Mucosa of descending colon (tissue), 3 donors: ENCODE data around the gene ARHGAP26. TPM values are rescaled to one million over a fixed set of nuclear protein-coding genes. Genes with fewer than 3 reads are reported as not detected.

Source experiments
- ATAC-seq: fragments of 200-7000 bp; cut with Tn5 transposase; one replicate; pipeline ENCODE4 v1.9.1; 2020; ENCODE audit warnings: mild to moderate bottlenecking, moderate library complexity
- DNase-seq, 3 donors: peaks; one replicate each; pipeline ENCODE4 v3.0.0-alpha.2; 2020
- H3K36me3 ChIP-seq: fragments of 200-600 bp; one replicate; pipeline ENCODE4 v1.8.0; 2021; ENCODE audit warnings: low read depth, mild to moderate bottlenecking
- H3K4me1 ChIP-seq: fragments of 200-600 bp; one replicate; pipeline ENCODE4 v1.8.0; 2021; ENCODE audit warnings: low read depth, mild to moderate bottlenecking
- H3K4me3 ChIP-seq: fragments of 200-600 bp; one replicate; pipeline ENCODE4 v1.8.0; 2021; ENCODE audit warnings: mild to moderate bottlenecking
- H3K9me3 ChIP-seq: fragments of 200-600 bp; one replicate; pipeline ENCODE4 v1.8.0; 2021; ENCODE audit warnings: mild to moderate bottlenecking
- intact Hi-C, 2 donors: fragments of 100-400 bp; cut with DNase I in 1 of 2; cut with micrococcal nuclease in 1 of 2; formaldehyde crosslinking; loops; one replicate each; pipeline versions ENCODE4 v1.11.0 to v1.11.1; 2022; cut with DNase I, micrococcal nuclease
- total RNA-seq, 3 donors: library from RNA; stranded (reverse); fragmentation: NEBNext Ultra II Directional in 2 of 3; extraction: Animal tissue kit (Norgen Biotek cat#: 25700) in 2 of 3; gene quantifications; one replicate each; pipeline versions ENCODE4 v1.2.1 to v1.2.4, GENCODE V29; 2021 to 2023
- TF ChIP-seq, protein P1 (sequence below): fragments of 200-600 bp; IDR thresholded peaks from one replicate; pipeline ENCODE4 v1.8.0; 2022; ENCODE audit warnings: antibody characterized with exemption, mild to moderate bottlenecking
- donor health status: DM: no; HTN: no; CAD: no; lungs with moderate emphysema.
- donor health status: DM: no; HTN: no; CAD: no.
- donor health status: DM: no; HTN: yes; CAD: no.

Gene ARHGAP26
- total RNA-seq, 3 donors from 2014 or later, result 52.9 to 96.0 (median 67.8) TPM

DNA sequence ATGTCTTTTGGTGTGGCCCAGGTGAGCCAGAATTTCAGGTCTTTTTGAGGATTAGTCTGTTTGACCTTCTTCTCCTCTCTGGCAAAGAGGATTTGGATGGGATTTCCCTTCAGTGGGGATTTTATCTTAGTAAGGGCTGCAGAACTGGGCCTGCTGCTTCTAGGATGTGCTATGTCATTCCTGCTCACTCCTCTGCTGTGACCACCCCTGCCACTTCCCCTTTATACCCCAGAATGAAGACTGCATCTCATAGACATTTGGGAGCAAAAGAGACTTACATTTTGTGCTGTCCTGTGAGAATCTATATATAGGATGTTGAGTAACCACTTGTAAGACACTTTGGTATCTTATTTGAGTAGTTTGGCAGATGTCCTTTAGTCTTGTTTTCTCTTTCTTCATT is 76.2 kb downstream of the ARHGAP26 start:
- Histone ChIP-seq H3K4me3 (no peak overlapping the region), H3K9me3 (no peaks in the 10 kb centered on the region), H3K36me3 (no peaks in the 10 kb centered on the region), H3K4me1 (peaks cover 36% of the 10 kb centered on the region)
- DNase-seq, result no peak
- TF ChIP-seq, protein P1, sequence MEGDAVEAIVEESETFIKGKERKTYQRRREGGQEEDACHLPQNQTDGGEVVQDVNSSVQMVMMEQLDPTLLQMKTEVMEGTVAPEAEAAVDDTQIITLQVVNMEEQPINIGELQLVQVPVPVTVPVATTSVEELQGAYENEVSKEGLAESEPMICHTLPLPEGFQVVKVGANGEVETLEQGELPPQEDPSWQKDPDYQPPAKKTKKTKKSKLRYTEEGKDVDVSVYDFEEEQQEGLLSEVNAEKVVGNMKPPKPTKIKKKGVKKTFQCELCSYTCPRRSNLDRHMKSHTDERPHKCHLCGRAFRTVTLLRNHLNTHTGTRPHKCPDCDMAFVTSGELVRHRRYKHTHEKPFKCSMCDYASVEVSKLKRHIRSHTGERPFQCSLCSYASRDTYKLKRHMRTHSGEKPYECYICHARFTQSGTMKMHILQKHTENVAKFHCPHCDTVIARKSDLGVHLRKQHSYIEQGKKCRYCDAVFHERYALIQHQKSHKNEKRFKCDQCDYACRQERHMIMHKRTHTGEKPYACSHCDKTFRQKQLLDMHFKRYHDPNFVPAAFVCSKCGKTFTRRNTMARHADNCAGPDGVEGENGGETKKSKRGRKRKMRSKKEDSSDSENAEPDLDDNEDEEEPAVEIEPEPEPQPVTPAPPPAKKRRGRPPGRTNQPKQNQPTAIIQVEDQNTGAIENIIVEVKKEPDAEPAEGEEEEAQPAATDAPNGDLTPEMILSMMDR, result no peak
- intact Hi-C loops, result no loop called here
- no peak for ATAC-seq

DNA sequence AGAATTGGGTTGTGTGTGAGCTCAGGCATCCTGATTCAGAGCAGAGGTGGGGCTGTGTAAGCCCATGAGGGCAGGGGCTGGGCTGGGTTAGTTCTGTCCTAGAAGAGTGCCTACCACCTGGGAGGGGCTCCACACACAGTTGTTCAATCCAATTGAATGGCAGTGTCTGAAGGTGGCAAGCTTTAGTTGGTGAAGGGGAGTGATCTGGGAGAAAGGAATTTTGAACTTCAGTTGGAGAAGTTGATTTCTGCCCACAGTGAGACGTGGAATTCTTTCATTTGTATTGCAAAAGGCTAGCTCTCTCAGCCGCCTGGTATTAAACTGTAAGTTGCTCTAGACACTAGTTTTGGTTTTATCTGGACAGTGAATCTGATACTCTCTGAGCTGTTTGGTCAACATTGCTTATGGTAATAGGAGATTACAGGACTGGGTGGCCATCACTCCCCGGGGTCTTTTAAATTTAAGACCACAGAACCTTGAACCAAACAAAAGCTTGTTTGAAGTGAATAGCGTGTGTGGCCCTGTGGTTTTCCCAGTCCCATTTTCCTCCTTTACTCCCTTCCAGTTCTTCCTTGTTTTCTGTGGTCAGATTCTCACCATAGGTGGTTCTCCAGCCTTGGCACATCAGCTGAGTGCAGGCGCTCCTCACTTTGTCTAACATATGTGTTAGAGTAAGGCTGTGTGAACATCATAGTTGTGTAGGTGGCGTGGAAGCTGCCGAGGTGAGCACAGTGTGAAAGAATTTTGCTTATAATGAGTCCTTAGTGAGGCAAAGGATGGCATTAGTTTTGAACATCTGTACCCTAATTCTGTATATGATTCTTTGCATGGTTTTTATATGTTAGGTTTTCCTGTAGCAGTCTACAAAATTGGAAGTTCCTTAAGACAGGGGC is 78.0 kb downstream of the ARHGAP26 start:
- peaks cover 37% of the 10 kb centered on the region for H3K4me1 ChIP-seq
- TF ChIP-seq, protein P1, result no peak
- DNase-seq, result no peak
- H3K9me3 ChIP-seq, result no peaks in the 10 kb centered on the region
- no peak for ATAC-seq
- intact Hi-C loops, result no loop called here
- H3K36me3 ChIP-seq, result no peaks in the 10 kb centered on the region
- no peak overlapping the region for H3K4me3 ChIP-seq

DNA sequence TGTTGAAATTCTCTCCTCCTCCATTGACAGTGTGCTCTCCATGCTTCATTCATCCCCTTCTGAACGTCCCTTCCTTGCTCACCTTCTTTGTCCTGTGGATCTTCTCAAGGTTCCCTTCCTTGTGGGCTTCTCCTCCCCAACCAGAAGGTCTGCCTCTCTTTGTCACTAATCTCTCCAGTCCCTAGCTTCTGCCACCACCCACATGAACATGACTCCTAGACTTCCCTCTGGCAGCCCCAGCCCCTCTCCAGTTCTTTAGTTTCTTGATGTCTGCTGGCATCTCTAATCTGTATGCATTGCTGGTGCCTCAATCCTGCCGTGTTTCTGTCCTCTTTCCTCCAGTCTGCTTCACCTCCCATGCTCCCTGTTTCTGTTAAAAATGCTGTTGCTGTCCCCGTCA is 79.3 kb downstream of the ARHGAP26 start:
- TF ChIP-seq, protein P1, result no peak
- ATAC-seq, result no peak
- H3K4me3 ChIP-seq, result no peak overlapping the region
- peaks cover 25% of the 10 kb centered on the region for H3K4me1 ChIP-seq
- H3K36me3 ChIP-seq, result no peaks in the 10 kb centered on the region
- no peak for DNase-seq
- intact Hi-C loops, result no loop called here
- no peaks in the 10 kb centered on the region for H3K9me3 ChIP-seq

DNA sequence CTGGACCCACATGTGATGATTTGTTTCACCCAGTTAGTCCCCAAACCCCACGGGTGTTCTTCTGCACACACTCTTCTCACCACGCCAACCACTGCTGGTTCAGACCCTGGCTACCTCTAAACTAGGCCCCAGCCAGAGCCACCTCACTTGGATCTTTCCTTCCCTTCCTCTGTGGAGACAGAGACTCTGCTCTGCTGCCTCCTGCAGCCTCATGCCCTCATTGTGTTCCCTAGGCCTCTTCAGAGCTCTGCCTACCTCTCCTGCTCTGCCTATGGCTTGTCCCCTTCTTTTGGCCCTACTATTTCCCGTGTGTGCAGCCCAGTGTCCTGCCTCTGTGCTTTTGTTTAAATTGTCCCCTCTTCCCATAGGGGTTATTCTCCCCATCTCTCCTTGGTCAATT is 79.7 kb downstream of the ARHGAP26 start:
- TF ChIP-seq, protein P1, result no peak
- DNase-seq, result no peak
- no peaks in the 10 kb centered on the region for H3K9me3 ChIP-seq
- intact Hi-C loops, result loop anchor here in 1 of 2 donors (10.0 kb wide), 1 partner anchor 75 kb away; the partner anchor contains the start of gene ARHGAP26
- H3K4me1 ChIP-seq, result peaks cover 20% of the 10 kb centered on the region
- no peak overlapping the region for H3K4me3 ChIP-seq
- no peaks in the 10 kb centered on the region for H3K36me3 ChIP-seq
- no peak for ATAC-seq

DNA sequence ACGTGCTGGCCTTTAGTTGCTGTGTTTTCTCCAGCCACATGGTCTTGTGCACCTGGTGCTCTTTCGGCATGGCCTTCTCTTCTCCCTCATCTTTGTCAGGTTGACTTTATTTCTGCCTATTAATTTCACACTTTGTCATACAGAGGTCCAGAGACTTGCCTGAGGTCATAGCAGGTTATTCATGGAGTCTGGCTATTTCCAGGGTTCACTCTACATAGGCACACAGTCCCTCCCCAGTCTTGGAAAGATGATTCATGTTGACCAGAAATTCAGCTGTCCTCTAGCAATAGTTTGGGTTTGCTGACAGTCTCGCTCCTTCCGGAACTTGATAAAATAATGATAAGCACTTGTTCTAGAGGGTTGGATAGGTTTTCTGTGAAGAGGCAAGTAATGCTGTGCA is 81.6 kb downstream of the ARHGAP26 start:
- intact Hi-C loops, result loop anchor here in 1 of 2 donors (10.0 kb wide), 1 partner anchor 77 kb away; the partner anchor contains the start of gene ARHGAP26
- H3K4me1 ChIP-seq, result peaks cover 5% of the 10 kb centered on the region
- no peak for DNase-seq
- no peak overlapping the region for H3K4me3 ChIP-seq
- TF ChIP-seq, protein P1, result no peak
- ATAC-seq, result no peak
- H3K36me3 ChIP-seq, result no peaks in the 10 kb centered on the region
- no peaks in the 10 kb centered on the region for H3K9me3 ChIP-seq
